GDM1 (cell line): ENCODE results near the gene SUSD6.
"Not testable (repeated sequence)": the region's sequence is repeated elsewhere in the genome, so short reads cannot be mapped to it uniquely, and the experiment has no call there.

Source experiments
- DNase-seq: peaks from one replicate; lab custom pipeline; 2025; lab: John Stamatoyannopoulos, UW

SUSD6 gene

GRCh38 chr14:69620981-69621380, 9.6 kb downstream of the SUSD6 start:
- DNase-seq = no peak

GRCh38 chr14:69624136-69624535, 12.7 kb downstream of the SUSD6 start:
- DNase-seq = no peak

GRCh38 chr14:69625299-69626131, 14.1 kb downstream of the SUSD6 start:
- peak; percentile 90 for DNase-seq

- no peak for DNase-seq
Measured at GRCh38 chr14:69626132-69626500, 14.7 kb downstream of the SUSD6 start.

GRCh38 chr14:69629225-69630127, 18.1 kb downstream of the SUSD6 start:
- DNase-seq = no peak

- no peak for DNase-seq
Measured at GRCh38 chr14:69630360-69630759, 19.0 kb downstream of the SUSD6 start.

GRCh38 chr14:69631509-69631908, 20.1 kb downstream of the SUSD6 start:
- DNase-seq = no peak

GRCh38 chr14:69632164-69632563, 20.8 kb downstream of the SUSD6 start:
- DNase-seq = peak; percentile 29

GRCh38 chr14:69632593-69633151, 21.3 kb downstream of the SUSD6 start:
- no peak for DNase-seq

GRCh38 chr14:69633238-69633637, 21.8 kb downstream of the SUSD6 start:
- DNase-seq = no peak

- peak; percentile 43 for DNase-seq
Measured at GRCh38 chr14:69635981-69636639, 24.7 kb downstream of the SUSD6 start.

GRCh38 chr14:69636718-69637480, 25.5 kb downstream of the SUSD6 start:
- DNase-seq = no peak

- DNase-seq = no peak
Measured at GRCh38 chr14:69637503-69638031, 26.2 kb downstream of the SUSD6 start.

- DNase-seq = no peak
Measured at GRCh38 chr14:69640931-69641330, 29.5 kb downstream of the SUSD6 start.

GRCh38 chr14:69642212-69642793, 30.9 kb downstream of the SUSD6 start:
- not testable (repeated sequence) for DNase-seq

GRCh38 chr14:69643430-69644200, 32.2 kb downstream of the SUSD6 start:
- no peak for DNase-seq

- no peak for DNase-seq
Measured at GRCh38 chr14:69644814-69645213, 33.4 kb downstream of the SUSD6 start.

GRCh38 chr14:69647213-69647612, 35.8 kb downstream of the SUSD6 start:
- DNase-seq = no peak

GRCh38 chr14:69647642-69648041, 36.2 kb downstream of the SUSD6 start:
- DNase-seq = not testable (repeated sequence)
